Endothelial cell of umbilical vein (primary cell): ENCODE data around the gene HFE.

Experiments
- MYC ChIP-seq: IDR thresholded peaks from one replicate; pipeline ENCODE4 v1.6.1; 2011; ENCODE audit warnings: mild to moderate bottlenecking, low read depth, low read length
- POLR2A ChIP-seq: IDR thresholded peaks from 2 replicates; pipeline ENCODE4 v1.6.1; 2012; ENCODE audit warnings: low read depth, mild to moderate bottlenecking, control low read depth, low read length

- no peak for TF ChIP-seq POLR2A
- TF ChIP-seq MYC, result no peak
These were observed 42.4 kb downstream of the HFE start for GRCh38 chr6:26129656-26130055.
